Activated CD8-positive, alpha-beta memory T cell treated with anti-CD3 and anti-CD28 coated beads for 1 hour (primary cell): ENCODE data around the gene SMCP.

ENCODE experiments used
- DNase-seq, 2 donors: peaks; one replicate each; pipeline ENCODE4 v3.0.0-alpha.2; 2020; ENCODE audit warnings: low read depth in 1 of 2; ENCODE audit errors: extremely low read depth in 1 of 2

The SMCP gene, protein sequence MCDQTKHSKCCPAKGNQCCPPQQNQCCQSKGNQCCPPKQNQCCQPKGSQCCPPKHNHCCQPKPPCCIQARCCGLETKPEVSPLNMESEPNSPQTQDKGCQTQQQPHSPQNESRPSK

DNA sequence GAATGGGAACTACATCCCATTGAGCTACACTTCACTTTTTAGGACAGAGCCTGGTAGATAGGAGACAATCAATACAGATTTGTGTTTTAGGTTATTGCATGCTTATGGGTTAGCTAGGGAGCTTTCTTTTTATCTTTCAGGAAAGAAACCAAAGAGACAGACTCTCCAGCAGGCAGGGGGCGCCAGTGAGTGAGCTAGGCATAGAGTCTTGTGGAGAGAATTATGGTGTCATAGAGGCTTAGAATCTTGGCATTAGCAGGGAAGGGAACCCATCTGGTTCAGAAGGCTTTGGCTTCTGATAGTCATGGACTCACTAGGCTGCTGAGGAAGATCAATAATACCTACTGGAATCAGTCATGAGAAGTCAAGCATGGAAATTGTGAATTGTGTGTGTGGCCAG, at the start of gene SMCP:
TSS of gene SMCP (plus strand) at position 281 of the 400 bp plus-strand sequence. CDS start 6,101 bp downstream, outside the sequence.
- DNase-seq, result no peak

DNA sequence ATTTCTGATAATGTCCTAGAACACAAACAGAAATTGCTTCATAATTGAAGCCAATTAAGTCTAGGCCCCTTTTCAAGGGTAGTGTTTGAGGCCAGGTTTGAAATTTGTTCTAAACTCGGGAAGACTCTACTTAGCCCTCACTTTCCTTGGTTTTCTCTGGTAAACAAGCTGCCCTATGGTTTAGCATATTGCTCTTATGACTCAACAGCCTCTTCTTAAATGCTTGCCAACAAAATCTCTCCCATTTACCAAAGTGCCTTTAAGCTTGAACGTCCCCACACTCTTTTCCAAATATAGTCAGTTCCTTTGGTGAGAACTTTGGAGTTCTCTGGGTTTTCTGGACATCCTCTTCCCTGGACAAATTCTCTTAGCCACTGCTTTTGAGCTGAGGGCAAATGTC, 41.3 kb upstream of the SMCP start:
- DNase-seq, result no peak

DNA sequence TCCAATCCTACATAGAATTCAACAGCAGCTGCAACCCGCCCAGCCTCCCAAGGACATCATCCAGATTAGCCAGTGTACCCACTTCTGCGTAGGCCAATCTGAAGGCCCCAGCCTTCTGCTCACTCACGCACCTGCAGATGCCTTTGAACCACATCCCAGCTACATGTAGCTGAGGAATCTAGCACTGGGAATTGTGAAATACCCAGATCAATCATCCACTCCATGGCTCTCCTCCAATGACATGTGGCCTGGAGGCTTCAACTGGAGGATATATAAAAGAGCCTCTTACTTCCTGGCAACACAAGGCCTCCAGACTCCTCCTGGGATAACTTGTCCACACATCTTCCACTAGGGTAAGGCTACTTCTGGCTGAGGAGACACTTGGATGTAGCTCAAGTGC, 35.6 kb upstream of the SMCP start, which contains the start of gene LCE6A:
TSS of gene LCE6A (plus strand) at position 301 of the 400 bp plus-strand sequence. CDS start 665 bp downstream, outside the sequence.
- no peak for DNase-seq

DNA sequence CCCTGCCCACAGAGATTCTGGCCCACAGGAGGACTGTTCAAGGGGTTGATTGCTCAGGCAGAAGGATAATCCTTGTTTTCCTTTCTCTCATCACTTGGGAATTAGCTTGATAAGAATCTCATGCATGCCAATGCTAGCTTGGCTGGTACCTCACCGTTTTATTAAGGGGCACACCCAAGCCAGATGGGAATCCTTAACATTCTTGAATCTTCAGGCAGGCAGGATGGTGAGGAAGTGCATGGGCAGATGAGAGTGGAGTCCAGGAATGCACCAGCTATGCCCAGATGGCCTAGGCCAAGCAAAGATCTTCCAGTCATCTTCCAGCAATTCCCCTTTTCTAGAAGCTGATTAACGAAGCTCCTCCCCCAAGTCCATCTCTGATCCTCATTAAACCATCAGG, 22.5 kb upstream of the SMCP start:
- DNase-seq, result no peak

DNA sequence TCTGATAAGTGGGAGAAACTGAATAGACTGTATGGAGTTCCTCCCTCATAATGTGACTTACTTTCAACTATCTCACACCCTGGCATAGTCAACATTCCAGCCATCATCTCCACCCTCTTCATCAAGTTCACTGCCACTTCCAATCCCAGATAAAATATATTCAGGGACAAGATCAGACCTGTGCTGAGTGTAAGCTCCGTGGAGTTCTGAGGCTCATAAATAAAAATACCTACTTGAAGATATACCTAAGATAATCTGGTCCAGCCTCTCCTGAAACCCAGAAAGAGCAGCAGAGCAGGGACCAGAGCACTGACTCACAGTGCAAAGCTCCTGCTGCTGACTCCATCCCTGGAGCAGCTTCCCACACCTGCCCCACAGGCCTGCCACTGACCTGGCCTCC, 20.1 kb upstream of the SMCP start:
- DNase-seq, result no peak

DNA sequence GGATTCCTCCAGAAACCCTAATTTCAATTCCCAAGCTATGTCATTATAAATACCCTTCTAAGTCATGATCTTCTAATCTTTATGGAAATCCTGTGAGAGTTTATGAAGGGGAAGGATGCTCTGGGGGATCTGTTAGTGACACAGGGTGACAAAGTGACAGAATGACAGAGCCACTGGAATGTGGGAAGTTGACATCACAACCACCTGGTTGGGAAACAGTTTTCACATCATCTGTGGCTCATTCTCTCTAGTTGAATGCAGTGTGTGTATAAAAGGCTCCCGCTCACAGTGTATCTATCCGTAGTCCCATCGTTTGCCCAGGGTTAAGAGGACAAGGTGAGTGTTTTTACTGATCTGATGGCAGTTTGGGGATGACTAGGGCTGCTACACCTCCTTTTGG, 18.4 kb upstream of the SMCP start, which contains the start of gene LCE7A:
TSS of gene LCE7A (plus strand) at position 301 of the 400 bp plus-strand sequence. CDS start 702 bp downstream, outside the sequence.
- no peak for DNase-seq

DNA sequence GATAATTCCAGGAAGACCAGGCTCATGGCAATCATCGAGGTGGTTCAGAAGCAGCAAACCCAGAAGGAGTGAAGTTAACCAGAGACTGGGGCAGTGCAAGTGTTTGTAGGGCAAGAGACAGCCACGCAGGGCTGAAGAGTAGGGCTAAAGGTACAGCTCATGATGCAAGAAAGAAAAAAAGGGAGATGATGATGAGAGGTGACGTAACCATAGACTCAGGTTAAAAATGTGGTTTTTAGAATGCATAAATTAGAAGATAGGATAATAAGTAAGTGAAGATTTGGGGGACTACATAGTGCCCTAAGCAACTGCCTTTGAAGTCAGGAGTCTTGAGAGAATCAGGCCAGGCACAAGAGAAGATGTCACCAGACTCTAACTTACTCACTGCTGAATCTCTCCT, 18.0 kb upstream of the SMCP start:
- no peak for DNase-seq

DNA sequence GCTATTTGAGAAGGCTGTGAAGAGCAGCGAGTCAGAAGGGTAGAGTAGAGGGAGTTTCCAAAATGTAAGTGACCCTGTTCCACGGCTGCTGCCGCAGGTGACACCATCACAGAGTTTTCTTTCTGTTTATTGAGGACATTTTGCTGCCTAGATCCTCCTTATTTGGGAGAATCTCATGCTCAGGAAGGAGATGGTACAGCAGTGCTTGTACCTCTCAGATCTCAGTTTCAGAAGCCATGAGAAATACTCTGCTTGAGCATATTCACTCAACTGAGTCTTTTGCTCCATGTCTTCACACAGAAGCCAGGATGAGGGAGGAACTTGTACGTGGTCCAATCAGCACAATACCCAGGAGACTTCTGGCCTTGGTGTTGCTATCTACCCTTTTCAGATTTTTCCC, 16.7 kb upstream of the SMCP start:
- DNase-seq, result no peak

DNA sequence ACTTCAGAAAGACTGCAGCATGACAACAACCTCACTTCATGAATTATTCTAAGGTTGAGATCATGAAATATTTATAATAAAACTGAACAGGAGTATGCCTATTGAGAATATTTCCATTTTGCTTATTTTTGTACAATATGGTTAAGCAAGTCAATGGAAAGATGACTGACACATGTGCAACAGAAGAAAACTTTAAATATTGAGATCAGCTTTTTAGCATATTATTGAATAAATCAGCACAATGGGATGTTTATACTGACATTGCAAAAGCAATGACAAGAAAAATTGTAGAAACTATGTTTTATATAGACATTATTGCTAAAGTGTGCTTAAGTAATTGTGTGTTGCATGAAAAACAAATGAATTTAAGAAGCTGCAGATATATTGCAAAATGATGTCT, 13.7 kb upstream of the SMCP start:
- no peak for DNase-seq

DNA sequence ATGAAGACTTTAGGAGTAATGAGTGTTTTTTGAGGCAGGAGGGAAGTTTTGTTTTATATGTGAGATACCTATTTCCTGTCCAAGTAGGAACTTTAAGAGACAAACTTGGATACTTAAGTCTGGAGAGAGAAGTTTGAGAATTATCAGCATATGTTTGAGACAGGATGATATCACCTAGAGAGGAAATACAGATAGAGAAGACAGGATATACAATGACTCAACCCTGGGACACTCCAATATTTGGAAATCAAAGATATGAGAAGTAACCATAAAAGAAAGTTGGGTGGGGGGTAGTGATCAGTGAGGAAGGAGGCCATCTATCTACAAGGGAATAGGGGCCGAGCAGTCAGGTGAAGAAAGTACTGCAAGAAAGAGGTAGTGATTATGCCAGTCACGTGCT, 11.8 kb upstream of the SMCP start:
- DNase-seq, result no peak

DNA sequence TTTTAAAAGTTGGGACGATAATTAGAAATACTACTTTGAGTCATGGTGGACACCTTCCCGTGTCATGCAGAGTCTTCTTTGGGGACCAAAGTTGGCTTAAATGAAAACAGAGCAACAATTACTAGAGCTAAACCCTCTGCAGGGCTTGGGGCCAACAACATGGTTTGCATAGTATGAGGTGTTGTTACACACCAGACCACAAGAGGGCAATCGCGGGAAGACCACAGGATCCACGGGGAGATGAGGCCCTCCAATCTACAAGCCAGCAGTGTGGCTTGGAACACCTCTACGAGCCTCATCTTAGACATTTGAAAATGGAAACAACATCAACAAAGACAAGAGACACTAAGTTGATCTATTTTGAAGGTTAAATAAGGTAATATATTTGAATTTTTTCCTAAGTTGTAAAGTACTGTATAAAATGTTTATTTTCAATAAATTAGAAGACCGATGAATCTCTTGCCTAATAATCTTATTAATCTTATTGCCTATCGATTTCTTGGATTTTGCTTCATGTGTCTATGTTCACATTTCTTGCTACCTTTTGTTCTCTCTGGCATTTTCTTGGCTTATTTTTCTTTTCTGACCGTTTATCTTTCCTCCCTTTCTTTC, 8.2 kb upstream of the SMCP start:
- DNase-seq, result peak in 1 of 2 donors; percentile 27

DNA sequence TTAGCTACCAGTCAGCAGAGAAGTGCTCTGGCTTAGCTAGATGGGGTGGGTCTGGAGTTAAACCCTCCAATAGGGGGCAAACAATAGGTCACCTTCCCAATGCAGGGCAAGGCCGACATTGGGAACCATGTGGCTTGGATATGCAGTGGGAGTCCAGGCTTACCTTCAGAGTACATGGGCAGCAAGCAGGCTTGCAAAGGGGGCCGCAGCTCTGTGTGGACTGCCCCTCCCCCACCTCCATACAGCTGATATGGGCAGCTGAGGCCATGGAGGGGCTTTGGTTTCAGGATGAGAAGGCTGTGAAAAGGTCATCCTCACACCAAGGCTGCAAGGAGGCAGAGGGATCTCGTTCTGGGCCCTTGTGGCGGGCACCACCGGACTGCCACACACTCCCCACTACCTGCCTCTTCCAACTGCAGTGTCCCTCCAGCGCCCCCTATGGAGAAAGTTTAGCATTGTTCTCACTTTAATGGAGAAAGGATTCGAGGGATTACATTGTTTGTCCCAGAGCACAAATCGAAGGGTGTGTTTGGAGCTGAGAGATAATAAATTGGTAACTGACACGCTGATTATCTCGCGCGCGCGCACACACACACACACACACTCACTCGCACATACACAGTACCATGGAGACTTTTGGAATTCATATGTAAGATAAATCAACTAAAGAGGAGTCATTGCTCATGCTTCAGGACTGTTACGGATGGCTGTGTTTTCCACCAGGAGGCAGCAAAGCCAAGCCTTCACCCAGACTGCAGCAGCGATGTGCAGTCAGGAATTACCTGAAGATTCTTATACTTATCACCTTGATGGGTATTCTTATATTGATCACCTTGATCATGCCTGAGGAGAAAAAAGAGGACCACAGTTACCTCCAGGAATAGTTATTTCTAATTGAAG, 7.0 kb upstream of the SMCP start:
- DNase-seq, result no peak

DNA sequence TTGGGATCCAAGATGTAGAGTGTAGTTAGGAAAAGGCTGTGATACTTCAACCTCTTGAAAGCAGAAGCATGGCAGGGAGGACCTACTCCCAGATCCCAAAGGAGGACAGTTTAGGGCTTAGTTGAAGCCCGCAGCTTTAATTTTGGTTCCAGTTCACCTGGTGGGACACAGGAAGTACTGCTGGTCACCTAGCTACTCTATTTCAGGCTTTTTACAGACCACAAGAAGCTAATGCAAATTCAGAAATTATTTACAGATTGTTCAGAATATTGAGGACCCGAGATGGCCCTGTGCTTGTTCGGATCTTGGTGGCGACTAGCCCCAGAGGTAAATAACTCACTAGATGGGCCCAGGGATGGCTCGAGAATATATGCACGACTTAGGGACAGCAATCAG, 6.4 kb upstream of the SMCP start:
- DNase-seq, result no peak

DNA sequence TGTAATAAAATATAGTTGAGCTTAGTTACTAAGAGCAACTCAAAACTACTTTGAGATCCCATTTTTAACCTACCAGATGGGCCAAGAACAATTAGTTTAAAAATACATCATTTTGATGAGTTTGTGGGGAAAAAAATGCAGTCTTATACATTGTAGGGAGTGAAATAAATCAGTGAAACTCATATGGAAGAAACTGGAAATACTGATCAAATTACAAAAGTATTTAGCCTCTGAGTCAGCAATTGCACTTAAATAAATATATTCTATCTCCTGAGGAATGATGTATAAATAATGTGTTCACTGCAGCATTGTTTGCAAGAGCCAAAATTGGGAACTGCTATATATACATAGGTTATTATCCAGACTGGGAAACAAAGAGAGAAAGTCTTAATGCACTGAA, 4.6 kb upstream of the SMCP start:
- no peak for DNase-seq

DNA sequence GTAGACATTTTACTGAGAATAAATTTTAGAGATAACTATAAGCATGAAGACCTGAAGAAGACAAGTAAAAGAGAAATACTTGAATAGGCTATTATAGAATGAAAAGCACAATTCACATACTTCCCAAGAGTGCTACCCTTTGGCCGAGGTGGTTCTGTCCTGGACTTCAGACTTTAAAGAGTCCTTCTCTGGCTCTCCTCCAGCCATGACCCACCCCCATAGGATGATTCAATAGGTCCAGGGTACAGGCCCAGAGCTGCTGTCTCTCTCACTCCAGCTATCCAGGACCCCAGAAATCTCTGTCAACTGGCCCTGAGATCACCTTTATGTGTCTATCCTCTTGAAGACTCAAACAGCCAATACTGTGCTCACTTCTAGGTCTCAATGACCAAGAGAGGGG, 1.3 kb upstream of the SMCP start:
- DNase-seq, result no peak

DNA sequence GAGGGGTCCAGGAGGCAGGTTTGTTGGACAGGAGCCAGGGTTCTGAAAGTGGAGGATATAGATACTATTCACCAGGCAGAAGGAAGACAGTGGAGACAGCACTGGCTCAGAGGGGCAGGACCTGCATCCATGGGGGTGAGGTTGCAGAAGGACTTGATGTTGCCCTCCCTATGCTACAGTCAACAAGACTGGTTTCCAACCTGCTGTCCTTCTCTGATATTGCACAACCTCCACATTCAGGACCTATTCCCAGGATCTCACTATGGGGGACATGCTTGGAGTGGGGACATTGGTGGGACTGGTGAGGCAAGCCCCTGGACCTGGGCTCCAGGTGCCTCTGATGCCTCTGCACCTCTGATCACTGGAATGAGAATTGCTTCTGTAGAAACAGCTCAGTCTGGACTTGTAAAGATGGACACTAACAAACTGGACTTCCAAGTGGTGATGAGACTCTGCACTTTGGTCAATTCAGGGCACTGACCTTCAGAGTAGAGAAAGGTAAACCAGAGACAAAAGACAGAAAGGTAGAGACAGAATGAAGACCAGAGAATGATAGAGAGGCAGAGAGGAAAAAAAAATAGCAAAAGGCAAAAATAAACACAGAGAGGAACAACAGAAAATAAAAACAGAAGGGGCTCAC, 1.6 kb downstream of the SMCP start:
- no peak for DNase-seq

DNA sequence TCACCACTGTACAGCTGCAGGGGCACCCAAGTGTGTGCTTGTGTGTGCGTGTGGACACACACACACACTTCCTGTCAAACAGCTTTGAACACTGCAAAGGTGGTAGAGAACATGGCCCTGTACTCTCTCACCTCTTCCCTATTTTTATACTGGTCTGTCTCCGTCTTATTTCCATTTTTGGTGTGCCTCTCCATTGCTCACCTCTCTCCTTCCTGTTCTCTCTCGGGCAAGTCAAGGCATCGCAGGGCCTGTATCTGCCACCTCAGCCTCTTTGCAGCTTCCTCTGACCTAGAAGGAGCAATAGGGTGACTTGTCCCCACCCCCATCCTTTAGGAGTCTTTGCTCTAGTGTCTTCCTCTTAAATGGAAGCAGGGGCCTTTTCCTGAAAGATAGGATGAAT, 2.2 kb downstream of the SMCP start:
- DNase-seq, result no peak

DNA sequence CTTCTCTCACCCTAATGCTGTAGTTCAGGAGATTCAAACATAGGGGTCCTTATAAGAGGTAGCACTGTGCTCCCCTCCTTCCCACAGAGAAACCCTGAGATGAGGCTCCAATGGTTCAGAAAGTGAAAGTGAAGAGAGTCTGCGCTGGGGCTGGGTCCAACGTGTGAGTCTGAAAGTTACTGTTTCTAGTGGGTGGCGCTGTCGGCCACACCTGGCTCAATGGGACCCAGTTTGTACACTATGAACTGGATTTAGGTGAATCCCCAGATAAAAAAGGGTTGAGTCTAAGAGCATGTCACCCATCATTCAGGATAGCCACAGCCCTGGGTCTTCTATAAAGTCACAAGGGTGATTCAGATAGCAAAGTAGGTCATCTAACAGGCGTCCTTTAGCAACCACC, 2.8 kb downstream of the SMCP start:
- DNase-seq, result no peak

DNA sequence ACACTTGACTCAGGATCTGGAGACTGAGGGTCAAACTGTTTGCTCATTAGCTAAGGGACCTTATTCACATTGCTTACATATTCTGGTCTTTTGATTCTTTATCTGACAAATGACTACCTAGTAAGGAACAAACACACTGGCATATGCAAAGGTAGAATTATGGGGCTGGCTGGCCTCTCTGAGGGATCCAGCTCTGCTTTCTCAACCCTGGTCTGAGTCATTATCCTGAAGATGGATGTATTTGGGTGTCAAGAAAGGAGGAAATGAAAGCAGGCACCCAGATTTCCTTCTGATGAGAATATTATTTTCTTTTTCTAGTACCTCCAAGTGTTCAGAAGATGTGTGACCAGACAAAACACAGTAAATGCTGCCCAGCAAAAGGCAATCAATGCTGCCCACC, 6.0 kb downstream of the SMCP start:
- no peak for DNase-seq

DNA sequence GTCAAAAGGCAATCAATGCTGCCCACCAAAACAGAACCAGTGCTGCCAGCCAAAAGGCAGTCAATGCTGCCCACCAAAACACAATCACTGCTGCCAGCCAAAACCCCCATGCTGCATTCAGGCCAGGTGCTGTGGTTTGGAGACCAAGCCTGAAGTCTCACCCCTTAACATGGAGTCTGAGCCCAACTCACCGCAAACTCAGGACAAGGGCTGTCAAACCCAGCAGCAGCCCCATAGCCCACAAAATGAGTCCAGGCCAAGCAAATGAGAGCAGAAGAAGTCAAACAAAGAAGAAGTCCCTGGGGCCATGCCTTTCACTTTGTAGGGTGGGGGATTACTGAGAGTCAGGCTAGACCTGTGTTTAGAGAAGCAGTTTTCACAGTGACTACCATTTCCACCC, 6.4 kb downstream of the SMCP start:
- DNase-seq, result no peak

DNA sequence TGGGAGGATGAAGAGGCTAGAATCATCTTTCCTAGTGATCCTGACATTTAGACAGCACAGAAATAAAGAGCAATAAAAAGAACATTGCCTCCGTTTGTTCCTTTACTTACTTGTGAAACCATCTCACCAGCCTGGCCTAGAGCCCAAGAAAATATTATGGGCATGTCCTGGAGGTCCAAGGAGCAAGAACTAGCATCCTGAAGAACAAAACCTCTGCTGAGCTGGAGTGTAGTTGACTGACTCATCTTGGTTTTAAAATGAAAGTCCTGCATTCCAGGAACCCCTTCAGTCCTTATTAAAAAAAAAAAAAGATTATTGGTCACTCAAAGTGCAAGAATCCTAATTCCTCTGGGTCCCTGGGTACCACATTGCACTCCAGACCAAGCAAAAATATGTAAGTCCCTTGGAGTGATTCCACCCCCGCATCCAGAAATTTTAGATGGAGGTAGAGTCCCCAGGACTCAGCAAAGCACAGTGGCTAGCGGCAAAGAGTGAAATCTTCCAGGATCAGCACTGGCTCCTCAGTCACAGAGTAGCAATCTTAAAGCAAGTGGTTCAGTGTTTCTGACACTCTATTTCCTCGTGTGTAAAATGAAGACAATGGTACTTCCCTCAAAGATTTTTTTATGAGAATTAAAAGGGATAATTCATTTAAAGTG, 7.0 kb downstream of the SMCP start:
- no peak for DNase-seq
